Measurements from ENCODE around the gene STK26.

STK26 gene

GRCh38 chrX:132017431-132018185 is 5.5 kb upstream of the STK26 start:
- DNase-seq (ENCODE audit: insufficient read length, low spot score): no peak
- no peak for TF ChIP-seq POLR2A (IDR thresholded peaks at IDR 0.05; ENCODE audit: low read depth, low read length)
- no peak for FAIRE-seq

- FAIRE-seq (no peak), DNase-seq (ENCODE audit: insufficient read length, low spot score) (no peak)
Observed at GRCh38 chrX:132022198-132022966, 720 bp upstream of the STK26 start.

GRCh38 chrX:132023896-132024386 is 839 bp downstream of the STK26 start:
- DNase-seq (ENCODE audit: insufficient read length, low spot score) (peak; percentile 4), FAIRE-seq (no peak)
- TF ChIP-seq POLR2A (IDR thresholded peaks at IDR 0.05; ENCODE audit: low read depth, low read length): no peak

More at GRCh38 chrX:132022198-132022966, 720 bp upstream of the STK26 start:
- TF ChIP-seq POLR2A (IDR thresholded peaks at IDR 0.05; ENCODE audit: low read depth, low read length): no peak

- TF ChIP-seq POLR2A (IDR thresholded peaks at IDR 0.05; ENCODE audit: low read depth, low read length): no peak
- no peak for DNase-seq (ENCODE audit: insufficient read length, low spot score)
- FAIRE-seq: no peak
Observed at GRCh38 chrX:132025041-132025440, 1.9 kb downstream of the STK26 start.

- no peak for DNase-seq (ENCODE audit: insufficient read length, low spot score)
- TF ChIP-seq POLR2A (IDR thresholded peaks at IDR 0.05; ENCODE audit: low read depth, low read length): no peak
- FAIRE-seq: no peak
Observed at GRCh38 chrX:132030264-132030663, 7.2 kb downstream of the STK26 start.

GRCh38 chrX:132031867-132032266 is 8.8 kb downstream of the STK26 start:
- DNase-seq (ENCODE audit: insufficient read length, low spot score) (no peak), FAIRE-seq (no peak)
- no peak for TF ChIP-seq POLR2A (IDR thresholded peaks at IDR 0.05; ENCODE audit: low read depth, low read length)

- FAIRE-seq (no peak), DNase-seq (ENCODE audit: insufficient read length, low spot score) (no peak)
- no peak for TF ChIP-seq POLR2A (IDR thresholded peaks at IDR 0.05; ENCODE audit: low read depth, low read length)
Observed at GRCh38 chrX:132033166-132033565, 10.1 kb downstream of the STK26 start.

GRCh38 chrX:132034648-132035047 is 11.5 kb downstream of the STK26 start:
- FAIRE-seq: no peak
- DNase-seq (ENCODE audit: insufficient read length, low spot score): no peak
- TF ChIP-seq POLR2A (IDR thresholded peaks at IDR 0.05; ENCODE audit: low read depth, low read length): no peak

- TF ChIP-seq POLR2A (IDR thresholded peaks at IDR 0.05; ENCODE audit: low read depth, low read length): no peak
- DNase-seq (ENCODE audit: insufficient read length, low spot score) (no peak), FAIRE-seq (no peak)
Observed at GRCh38 chrX:132037479-132037993, 14.4 kb downstream of the STK26 start.

GRCh38 chrX:132040066-132040465 is 17.0 kb downstream of the STK26 start:
- FAIRE-seq (no peak), DNase-seq (ENCODE audit: insufficient read length, low spot score) (no peak)
- no peak for TF ChIP-seq POLR2A (IDR thresholded peaks at IDR 0.05; ENCODE audit: low read depth, low read length)

- peak; percentile 76 for FAIRE-seq
- DNase-seq (ENCODE audit: insufficient read length, low spot score): peak; percentile 4
- TF ChIP-seq POLR2A (IDR thresholded peaks at IDR 0.05; ENCODE audit: low read depth, low read length): no peak
Observed at GRCh38 chrX:132041015-132041414, 17.9 kb downstream of the STK26 start.

- FAIRE-seq (no peak), DNase-seq (ENCODE audit: insufficient read length, low spot score) (no peak)
- no peak for TF ChIP-seq POLR2A (IDR thresholded peaks at IDR 0.05; ENCODE audit: low read depth, low read length)
Observed at GRCh38 chrX:132043977-132044376, 20.9 kb downstream of the STK26 start.

GRCh38 chrX:132044953-132045352 is 21.9 kb downstream of the STK26 start:
- DNase-seq (ENCODE audit: insufficient read length, low spot score) (no peak), FAIRE-seq (peak; percentile 48)

GRCh38 chrX:132045456-132045855 is 22.4 kb downstream of the STK26 start:
- no peak for FAIRE-seq
- no peak for DNase-seq (ENCODE audit: insufficient read length, low spot score)
- TF ChIP-seq POLR2A (IDR thresholded peaks at IDR 0.05; ENCODE audit: low read depth, low read length): no peak

More at GRCh38 chrX:132044953-132045352, 21.9 kb downstream of the STK26 start:
- no peak for TF ChIP-seq POLR2A (IDR thresholded peaks at IDR 0.05; ENCODE audit: low read depth, low read length)

All from H54 (cell line).